Smooth muscle cell (in vitro differentiated cells): ENCODE data around the gene RFX5. TPM values are rescaled to one million over a fixed set of nuclear protein-coding genes. Genes with fewer than 3 reads are reported as not detected.

Experiments
- DNase-seq: peaks from one replicate; lab custom pipeline; 2025; ENCODE audit not compliant: unreplicated experiment; lab: John Stamatoyannopoulos, UW
- H2AFZ ChIP-seq: fragments of 200-600 bp; sonication (generic); 2 replicates; pipeline ENCODE4 v1.6.0; 2016; ENCODE audit warnings: antibody characterized with exemption, low read depth, mild to moderate bottlenecking
- H3F3A ChIP-seq: fragments of 200-600 bp; sonication (generic); 2 replicates; pipeline ENCODE4 v1.6.0; 2017; ENCODE audit warnings: antibody characterized with exemption, low read depth
- H3K27ac ChIP-seq: fragments of 200-600 bp; sonication (generic); 2 replicates; pipeline ENCODE4 v1.5.1; 2016; ENCODE audit warnings: low read depth, mild to moderate bottlenecking
- H3K27me3 ChIP-seq: fragments of 200-600 bp; sonication (generic); 2 replicates; pipeline ENCODE4 v1.6.1; 2016; ENCODE audit warnings: low read depth, mild to moderate bottlenecking
- H3K36me3 ChIP-seq: fragments of 200-600 bp; sonication (generic); 2 replicates; pipeline ENCODE4 v1.5.1; 2016; ENCODE audit warnings: low read depth
- H3K4me1 ChIP-seq: fragments of 200-600 bp; sonication (generic); 2 replicates; pipeline ENCODE4 v1.5.1; 2016; ENCODE audit warnings: low read depth
- H3K4me2 ChIP-seq: fragments of 200-600 bp; sonication (generic); 2 replicates; pipeline ENCODE4 v1.6.0; 2016; ENCODE audit warnings: mild to moderate bottlenecking
- H3K4me3 ChIP-seq: fragments of 200-600 bp; sonication (generic); 2 replicates; pipeline ENCODE4 v1.5.1; 2016; ENCODE audit warnings: mild to moderate bottlenecking
- H3K79me2 ChIP-seq: fragments of 200-600 bp; sonication (generic); 2 replicates; pipeline ENCODE4 v1.6.0; 2016; ENCODE audit warnings: low read depth, mild to moderate bottlenecking
- H3K9ac ChIP-seq: fragments of 200-600 bp; sonication (generic); 2 replicates; pipeline ENCODE4 v1.6.0; 2016; ENCODE audit warnings: low read depth
- H3K9me3 ChIP-seq: fragments of 200-600 bp; sonication (generic); replicated peaks from 2 replicates; pipeline ENCODE4 v1.5.1; 2016; ENCODE audit warnings: low read depth
- H4K20me1 ChIP-seq: fragments of 200-600 bp; sonication (generic); 2 replicates; pipeline ENCODE4 v1.6.0; 2016; ENCODE audit warnings: low read depth
- CTCF ChIP-seq: fragments of 200-600 bp; sonication (generic); IDR thresholded peaks from 2 replicates; pipeline ENCODE4 v1.5.1; 2017; ENCODE audit warnings: borderline replicate concordance, mild to moderate bottlenecking, antibody characterized with exemption; ENCODE audit not compliant: insufficient read depth, poor library complexity, severe bottlenecking
- WGBS: methylation state at CpG from one replicate; pipeline ENCODE4 v1.1.7; 2016; ENCODE audit warnings: low lambda C conversion rate; 5-methylcytosine and 5-hydroxymethylcytosine counted together
- polyA plus RNA-seq: library from polyadenylated mRNA; unstranded; fragments of >200 nt; fragmentation: Nextera tagmentation; extraction: Ambion mirVana; gene quantifications from 2 replicates; pipeline ENCODE4 v1.2.1, GENCODE V29; 2016
- total RNA-seq: library from RNA; depleted of rRNA; stranded (reverse); fragments of >200 nt; gene quantifications from 2 replicates; pipeline ENCODE4 v1.2.3, GENCODE V29; 2014

RFX5 gene
- total and polyA plus RNA-seq, 2 experiments from 2014 or later = 12.4 to 22.7 TPM

GRCh38 chr1:151346082-151346768, 827 bp downstream of the RFX5 start:
- Histone ChIP-seq H3K36me3 (no peaks in the 10 kb centered on the region), H3K9me3 (no peaks in the 10 kb centered on the region), H3K27ac (peak overlapping the region; percentile 97), H3K27me3 (no peaks in the 10 kb centered on the region), H3K4me1 (peaks cover 13% of the 10 kb centered on the region), H3K79me2 (no peaks in the 10 kb centered on the region), H3K4me2 (peak overlapping the region; percentile 89), H3K4me3 (peak overlapping the region; percentile 82), H3F3A (peaks cover 9% of the 10 kb centered on the region), H4K20me1 (no peaks in the 10 kb centered on the region), H3K9ac (peak overlapping the region; percentile 96), H2AFZ (peak overlapping the region; percentile 88)
- WGBS = 67% methylated on average over 7 of the region's 7 CpGs
- no peak for TF ChIP-seq CTCF
- no peak for DNase-seq

GRCh38 chr1:151344291-151344690, 2.8 kb downstream of the RFX5 start:
- H3K36me3 ChIP-seq = no peaks in the 10 kb centered on the region
- no peak overlapping the region for H3K27ac ChIP-seq
- no peak overlapping the region for H3K4me3 ChIP-seq
- DNase-seq = no peak
- no peak overlapping the region for H3K4me2 ChIP-seq
- peaks cover 13% of the 10 kb centered on the region for H3K4me1 ChIP-seq
- no peaks in the 10 kb centered on the region for H4K20me1 ChIP-seq
- H3F3A ChIP-seq = peaks cover 12% of the 10 kb centered on the region
- no peak overlapping the region for H3K9ac ChIP-seq
- WGBS = 93% methylated on average over 6 of the region's 6 CpGs
- no peaks in the 10 kb centered on the region for H3K79me2 ChIP-seq
- H3K9me3 ChIP-seq = no peaks in the 10 kb centered on the region
- no peak for TF ChIP-seq CTCF
- no peaks in the 10 kb centered on the region for H3K27me3 ChIP-seq
- H2AFZ ChIP-seq = no peak overlapping the region

- DNase-seq = no peak
- H3K9me3 ChIP-seq = no peaks in the 10 kb centered on the region
- peaks cover 12% of the 10 kb centered on the region for H3F3A ChIP-seq
- peaks cover 13% of the 10 kb centered on the region for H3K4me1 ChIP-seq
- H3K79me2 ChIP-seq = no peaks in the 10 kb centered on the region
- 84% methylated on average over 9 of the region's 9 CpGs for WGBS
- no peak overlapping the region for H3K9ac ChIP-seq
- H3K27ac ChIP-seq = no peak overlapping the region
- no peaks in the 10 kb centered on the region for H4K20me1 ChIP-seq
- H3K27me3 ChIP-seq = no peaks in the 10 kb centered on the region
- H3K4me2 ChIP-seq = no peak overlapping the region
- H3K4me3 ChIP-seq = no peak overlapping the region
- no peaks in the 10 kb centered on the region for H3K36me3 ChIP-seq
- H2AFZ ChIP-seq = no peak overlapping the region
- no peak for TF ChIP-seq CTCF
Observed at GRCh38 chr1:151343587-151343986, 3.5 kb downstream of the RFX5 start.

- H3K79me2 ChIP-seq = no peaks in the 10 kb centered on the region
- H3K9me3 ChIP-seq = no peaks in the 10 kb centered on the region
- no peaks in the 10 kb centered on the region for H4K20me1 ChIP-seq
- 99% methylated on average over 6 of the region's 6 CpGs for whole genome bisulfite sequencing
- TF ChIP-seq CTCF = no peak
- no peak overlapping the region for H3K4me2 ChIP-seq
- no peaks in the 10 kb centered on the region for H3K36me3 ChIP-seq
- no peaks in the 10 kb centered on the region for H3K27me3 ChIP-seq
- H3K27ac ChIP-seq = no peak overlapping the region
- no peak for DNase-seq
- H3K9ac ChIP-seq = no peak overlapping the region
- H3K4me3 ChIP-seq = no peak overlapping the region
- H3F3A ChIP-seq = peaks cover 12% of the 10 kb centered on the region
- H3K4me1 ChIP-seq = peaks cover 7% of the 10 kb centered on the region
- no peak overlapping the region for H2AFZ ChIP-seq
Observed at GRCh38 chr1:151342569-151342968, 4.5 kb downstream of the RFX5 start.
